PC-9 (cell line): ENCODE results near the gene PBXIP1. TPM values are rescaled to one million over a fixed set of nuclear protein-coding genes. Genes with fewer than 3 reads are reported as not detected.

Source experiments
- BruUV-seq: library from RNA; stranded (reverse); fragments of 400-500 nt; replicated peaks from 2 replicates; lab custom pipeline; 2021; lab: Mats Ljungman, UMichigan
- CTCF ChIA-PET: fragments of 300-600 bp; sonication (Branson Sonifier 250); formaldehyde crosslinking; loops from one replicate; lab custom pipeline; 2022; ENCODE audit warnings: antibody characterized with exemption; lab: Charles Lee
- POLR2A ChIA-PET: fragments of 300-600 bp; sonication (Branson Sonifier 250); formaldehyde crosslinking; loops from one replicate; lab custom pipeline; 2022; ENCODE audit warnings: antibody characterized with exemption; ENCODE audit not compliant: unreplicated experiment; lab: Charles Lee
- DNase-seq, 2 experiments: peaks; one replicate each; pipeline versions ENCODE4 v3.0.0 to v3.0.0-alpha.2; 2015 to 2022; ENCODE audit warnings: mixed read lengths in 1 of 2
- H2AFZ ChIP-seq: fragments of 200-600 bp; sonication (generic); 2 replicates; pipeline ENCODE4 v1.8.1; 2017; ENCODE audit warnings: antibody characterized with exemption
- H3F3A ChIP-seq: fragments of 200-600 bp; sonication (generic); 2 replicates; pipeline ENCODE4 v1.8.1; 2017; ENCODE audit warnings: antibody characterized with exemption, mild to moderate bottlenecking, low read depth; ENCODE audit not compliant: insufficient read depth
- H3K27ac ChIP-seq: fragments of 200-600 bp; sonication (generic); 2 replicates; pipeline ENCODE4 v1.6.1; 2016; ENCODE audit warnings: mixed run types
- H3K27me3 ChIP-seq: fragments of 200-600 bp; sonication (generic); 2 replicates; pipeline ENCODE4 v1.6.1; 2016; ENCODE audit warnings: low read depth, mixed run types; ENCODE audit not compliant: insufficient read depth
- H3K36me3 ChIP-seq: fragments of 200-600 bp; sonication (generic); 2 replicates; pipeline ENCODE4 v1.6.1; 2016; ENCODE audit warnings: low read depth, mixed run types
- H3K4me1 ChIP-seq: fragments of 200-600 bp; sonication (generic); replicated peaks from 2 replicates; pipeline ENCODE4 v1.6.1; 2016; ENCODE audit warnings: mixed run types; ENCODE audit not compliant: insufficient read depth
- H3K4me2 ChIP-seq: fragments of 200-600 bp; sonication (generic); 2 replicates; pipeline ENCODE4 v1.6.1; 2017; ENCODE audit warnings: mixed run types
- H3K4me3 ChIP-seq: fragments of 200-600 bp; sonication (generic); 2 replicates; pipeline ENCODE4 v1.6.1; 2016; ENCODE audit warnings: mixed run types
- H3K79me2 ChIP-seq: fragments of 200-600 bp; sonication (generic); 2 replicates; pipeline ENCODE4 v1.6.1; 2017; ENCODE audit warnings: low read depth, mixed run types
- H3K9me2 ChIP-seq: fragments of 200-600 bp; sonication (generic); 2 replicates; pipeline ENCODE4 v1.8.1; 2017; ENCODE audit warnings: mild to moderate bottlenecking; ENCODE audit not compliant: insufficient read depth
- H3K9me3 ChIP-seq: fragments of 200-600 bp; sonication (generic); 2 replicates; pipeline ENCODE4 v1.8.1; 2016; ENCODE audit warnings: low read depth; ENCODE audit not compliant: insufficient read depth
- H4K20me1 ChIP-seq: fragments of 200-600 bp; sonication (generic); 2 replicates; pipeline ENCODE4 v1.8.1; 2017; ENCODE audit not compliant: insufficient read depth
- CTCF ChIP-seq: fragments of 200-600 bp; sonication (generic); conservative IDR thresholded peaks from 2 replicates; pipeline ENCODE4 v1.6.1; 2017; ENCODE audit warnings: mixed run types, antibody characterized with exemption, mild to moderate bottlenecking, moderate library complexity
- EZH2 ChIP-seq: fragments of 200-600 bp; sonication (generic); IDR thresholded peaks from 2 replicates; pipeline ENCODE4 v1.8.0; 2017; ENCODE audit warnings: antibody characterized with exemption, low read depth
- intact Hi-C: fragments of 100-400 bp; cut with micrococcal nuclease; formaldehyde crosslinking; loops from one replicate; pipeline ENCODE4 v1.10.0; 2022; ENCODE audit not compliant: unreplicated experiment
- total RNA-seq: library from RNA; stranded (reverse); gene quantifications from 2 replicates; pipeline ENCODE4 v1.2.3, GENCODE V29; 2021

PBXIP1 gene
- total RNA-seq, 1 experiment from 2014 or later, result 40.2 TPM

DNA sequence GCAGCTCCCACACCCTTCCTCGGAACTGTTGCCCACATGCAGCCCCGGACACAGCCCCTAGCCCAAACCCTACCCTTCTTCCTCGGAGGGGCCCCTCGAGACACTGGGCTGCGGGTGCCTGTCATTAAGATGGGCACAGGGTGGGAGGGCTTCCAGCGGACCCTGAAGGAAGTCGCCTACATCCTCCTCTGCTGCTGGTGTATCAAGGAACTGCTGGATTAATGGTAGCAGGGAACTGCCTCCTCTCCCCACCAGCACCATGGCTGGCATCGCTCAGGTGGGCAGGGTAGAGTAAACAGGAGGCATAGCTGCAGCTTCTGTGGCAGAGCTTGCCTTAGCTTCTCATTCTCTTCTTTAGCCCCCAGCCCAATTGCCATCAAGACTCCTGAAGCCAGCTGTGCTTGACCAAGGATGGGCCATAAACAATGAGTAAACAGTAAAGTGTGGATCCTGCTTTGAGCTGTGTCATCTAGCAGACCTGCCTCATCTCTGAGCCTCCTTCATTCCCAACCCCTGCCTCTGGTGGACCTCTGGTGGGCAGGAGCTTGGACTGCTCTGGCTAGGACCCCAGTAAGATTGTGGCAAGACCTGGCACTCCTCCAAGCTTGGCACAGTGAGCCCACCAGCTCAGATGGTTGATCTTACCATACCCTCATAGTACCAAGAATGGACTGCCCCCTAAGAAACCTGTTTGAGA is 37.8 kb upstream of the PBXIP1 start, which contains the start of gene LENEP:
Gene LENEP, plus strand, starts transcription at position 15 of the 697 bp plus-strand sequence. Its CDS starts 22 bp downstream, at position 37.
- peak within 1 kb of the TSS; percentile 20 for H3K27ac ChIP-seq
- no peak within 1 kb of the TSS for H3K4me3 ChIP-seq
- H3K4me2 ChIP-seq, result no peak within 1 kb of the TSS
- CTCF ChIA-PET, result interaction anchor here (0.6 to 0.7 kb wide), 3 partner anchors 22 to 45 kb away, joined by 3 to 4 read pairs (median 3); no protein-coding TSS in a partner anchor
- H3K9me3 ChIP-seq, result no peaks in the 10 kb centered on the region
- no peak within 1 kb of the TSS for H2AFZ ChIP-seq
- POLR2A ChIA-PET, result interaction anchor here (0.5 to 1.1 kb wide), 8 partner anchors 7 to 938 kb away, joined by 3 to 16 read pairs (median 4); partner anchors contain the start of genes FLAD1 and PBXIP1
- no peaks in the 10 kb centered on the region for H4K20me1 ChIP-seq
- peaks cover 3% of the 10 kb centered on the region; the same call in 1 of the 2 replicates for H3K36me3 ChIP-seq
- BruUV-seq, result no TSS peak
- DNase-seq, result no peak
- peaks cover 53% of the 10 kb centered on the region for H3F3A ChIP-seq
- H3K27me3 ChIP-seq, result no peaks in the 10 kb centered on the region
- no peak for TF ChIP-seq CTCF
- TF ChIP-seq EZH2, result no peak
- intact Hi-C loops, result no loop called here
- peaks cover 19% of the 10 kb centered on the region; the same call in 1 of the 2 replicates for H3K4me1 ChIP-seq
- no peaks in the 10 kb centered on the region for H3K9me2 ChIP-seq
- peaks cover 4% of the 10 kb centered on the region; the same call in 1 of the 2 replicates for H3K79me2 ChIP-seq

GRCh38 chr1:154992721-154993571 is 37.0 kb upstream of the PBXIP1 start:
- H4K20me1 ChIP-seq, result no peaks in the 10 kb centered on the region
- intact Hi-C loops, result no loop called here
- no peak overlapping the region for H2AFZ ChIP-seq
- ChIA-PET CTCF (no interaction called here), POLR2A (interaction anchor here (0.5 to 0.7 kb wide), 5 partner anchors 8 to 939 kb away, joined by 3 to 16 read pairs (median 6); partner anchors contain the start of gene PBXIP1)
- no peaks in the 10 kb centered on the region for H3K9me3 ChIP-seq
- no peaks in the 10 kb centered on the region for H3K9me2 ChIP-seq
- peaks cover 54% of the 10 kb centered on the region for H3F3A ChIP-seq
- H3K36me3 ChIP-seq, result peaks cover 9% of the 10 kb centered on the region
- no peak overlapping the region for H3K27ac ChIP-seq
- no peak overlapping the region for H3K4me3 ChIP-seq
- H3K79me2 ChIP-seq, result peaks cover 12% of the 10 kb centered on the region
- no peaks in the 10 kb centered on the region for H3K27me3 ChIP-seq
- DNase-seq, result no peak
- no peak overlapping the region for H3K4me2 ChIP-seq
- H3K4me1 ChIP-seq, result peaks cover 19% of the 10 kb centered on the region
- TF ChIP-seq EZH2 (no peak), CTCF (no peak; the same call in 1 of the 2 replicates)
- no TSS peak for BruUV-seq

GRCh38 chr1:154990276-154990675 is 34.4 kb upstream of the PBXIP1 start:
- Histone ChIP-seq H2AFZ (no peak overlapping the region), H3K4me2 (no peak overlapping the region), H3K79me2 (peaks cover 37% of the 10 kb centered on the region), H4K20me1 (no peaks in the 10 kb centered on the region), H3K9me3 (no peaks in the 10 kb centered on the region), H3K9me2 (no peaks in the 10 kb centered on the region), H3K27me3 (no peaks in the 10 kb centered on the region), H3K4me3 (no peak overlapping the region), H3K4me1 (peaks cover 27% of the 10 kb centered on the region), H3K27ac (no peak overlapping the region), H3F3A (peaks cover 49% of the 10 kb centered on the region), H3K36me3 (peaks cover 18% of the 10 kb centered on the region)
- intact Hi-C loops, result no loop called here
- no peak for DNase-seq
- BruUV-seq, result no TSS peak
- TF ChIP-seq EZH2 (no peak), CTCF (no peak)
- CTCF ChIA-PET, result no interaction called here
- POLR2A ChIA-PET, result no interaction called here
